Spinal cord (tissue), 10 donors: ENCODE measurements around the gene GHITM. TPM values are rescaled to one million over a fixed set of nuclear protein-coding genes. Genes with fewer than 3 reads are reported as not detected.
"Not testable (repeated sequence)": the region's sequence is repeated elsewhere in the genome, so short reads cannot be mapped to it uniquely, and the experiment has no call there.

ENCODE experiments used
- DNase-seq, 6 donors: peaks; one replicate each; pipeline versions ENCODE4 v3.0.0 to v3.0.0-alpha.2; 2013 to 2015; ENCODE audit warnings: low spot score in 6 of 6, low read depth in 4 of 6
- H3K27ac ChIP-seq: one replicate; pipeline ENCODE4 v1.5.1; 2013; ENCODE audit warnings: low read depth, low read length, control low read depth
- H3K27me3 ChIP-seq: one replicate; pipeline ENCODE4 v1.6.1; 2013; ENCODE audit warnings: low read length; ENCODE audit not compliant: control insufficient read depth, insufficient read depth
- H3K36me3 ChIP-seq: one replicate; pipeline ENCODE4 v1.6.1; 2013; ENCODE audit warnings: low read length; ENCODE audit not compliant: control insufficient read depth, insufficient read depth
- H3K4me1 ChIP-seq: one replicate; pipeline ENCODE4 v1.6.1; 2013; ENCODE audit warnings: low read length; ENCODE audit not compliant: control insufficient read depth, insufficient read depth
- H3K4me3 ChIP-seq: one replicate; pipeline ENCODE4 v1.5.1; 2013; ENCODE audit warnings: low read depth, low read length, control low read depth
- H3K9me3 ChIP-seq: one replicate; pipeline ENCODE4 v1.6.1; 2013; ENCODE audit warnings: low read length; ENCODE audit not compliant: control insufficient read depth, insufficient read depth
- WGBS: methylation state at CpG from one replicate; pipeline ENCODE4 v1.1.5; 2013; ENCODE audit warnings: missing lambda C conversion rate; ENCODE audit not compliant: insufficient coverage; 5-methylcytosine and 5-hydroxymethylcytosine counted together
- polyA plus RNA-seq, 2 donors: library from polyadenylated mRNA; unstranded; fragments of 120-200 nt; gene quantifications; one replicate each; pipeline ENCODE4 v1.2.1, GENCODE V29; 2013; ENCODE audit not compliant: insufficient read length in 2 of 2
- total RNA-seq, 2 donors: library from RNA; depleted of rRNA in 1 of 2; stranded (reverse); fragments of 120-200 nt in 1 of 2; fragments of >200 nt in 1 of 2; gene quantifications; one replicate each; pipeline versions ENCODE4 v1.2.3 to v1.2.4, GENCODE V29; 2013 to 2014
- donor health status: healthy.

Gene GHITM
- total and polyA plus RNA-seq, 4 donors = 144 to 204 (median 175) TPM

DNA sequence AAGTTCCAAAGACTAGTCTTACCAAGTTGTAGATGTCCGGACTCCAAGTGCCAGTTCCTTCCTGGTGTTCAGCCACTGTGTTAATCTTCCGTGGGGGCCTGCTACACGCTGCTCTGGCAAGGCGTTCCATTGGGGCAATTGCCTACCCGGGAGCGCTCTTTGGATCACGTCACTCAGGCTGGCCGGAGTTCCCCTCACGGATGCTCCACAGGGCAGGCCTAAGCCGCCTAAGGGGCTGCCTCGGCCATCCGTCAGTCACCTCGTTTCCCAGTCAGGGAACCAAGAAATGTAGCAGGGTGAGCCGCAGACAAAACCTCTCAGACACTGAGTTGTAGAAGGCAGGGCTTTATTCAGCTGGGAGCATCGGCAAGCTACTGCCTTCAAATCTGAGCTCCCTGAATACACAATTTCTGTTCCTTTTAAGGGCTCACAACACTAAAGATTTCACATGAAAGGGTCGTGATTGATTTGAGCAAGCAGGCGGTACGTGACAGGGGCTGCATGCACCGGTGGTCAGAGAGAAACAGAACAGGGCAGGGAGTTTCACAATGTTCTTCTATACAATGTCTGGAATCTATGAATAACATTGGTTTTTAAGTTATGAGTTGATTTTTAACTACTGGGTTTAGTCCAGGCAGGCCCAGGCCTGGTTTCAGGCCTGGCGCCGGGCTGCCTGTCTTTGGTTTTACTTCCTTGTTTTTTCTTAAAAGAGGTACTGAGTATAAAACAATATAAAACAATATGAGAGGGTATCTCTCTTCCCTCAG is 32.6 kb downstream of the GHITM start:
- WGBS = 69% methylated on average over 15 of the region's 21 CpGs
- not testable (repeated sequence) for H3K27me3 ChIP-seq, H3K4me1 ChIP-seq, H3K4me3 ChIP-seq, H3K9me3 ChIP-seq, H3K27ac ChIP-seq, H3K36me3 ChIP-seq, DNase-seq

DNA sequence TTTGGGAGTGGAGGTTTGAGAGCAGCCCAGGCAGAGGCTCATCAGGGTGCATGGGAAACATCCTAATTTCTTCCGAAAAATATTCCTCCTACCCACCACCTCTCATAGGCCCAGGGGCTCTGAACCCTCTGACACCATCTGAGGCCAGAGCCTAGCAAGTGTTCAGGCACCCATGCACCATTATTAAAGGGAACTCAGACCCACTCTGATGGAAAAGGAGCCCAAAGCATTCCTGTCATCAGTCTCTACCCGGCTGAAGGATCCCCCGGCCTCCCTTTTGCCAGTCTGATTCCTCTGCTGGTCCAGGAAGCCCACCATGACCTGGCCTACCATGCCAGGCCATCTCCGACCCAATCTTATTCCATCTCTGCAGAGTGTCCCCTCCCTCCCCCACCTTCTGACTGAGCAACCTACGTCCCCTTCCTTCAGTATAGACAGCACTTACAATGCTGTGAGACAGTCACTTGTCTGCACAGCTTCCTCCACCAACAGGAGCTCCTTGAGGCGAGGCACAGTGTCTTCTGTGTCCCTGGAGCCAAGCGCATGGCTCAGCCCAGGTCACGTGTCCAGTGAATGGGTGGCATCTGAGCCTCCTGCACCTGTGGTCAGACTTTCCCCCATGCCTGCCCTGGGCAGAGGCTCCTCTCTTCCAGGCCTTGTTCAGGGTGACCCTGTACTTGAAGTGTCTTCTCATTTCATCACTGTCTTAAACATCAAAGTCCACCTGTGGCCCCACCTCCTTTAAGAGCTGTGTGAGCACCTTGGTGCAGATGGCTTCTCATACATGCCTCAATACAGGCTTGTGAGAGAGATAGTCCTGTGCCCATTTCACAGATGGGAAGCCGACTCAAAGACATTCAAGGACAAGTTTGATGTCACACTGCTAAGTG is 33.4 kb downstream of the GHITM start:
- H3K4me1 ChIP-seq = peaks cover 16% of the 10 kb centered on the region
- H3K27ac ChIP-seq = no peak overlapping the region
- no peak for DNase-seq
- no peak overlapping the region for H3K4me3 ChIP-seq
- no peaks in the 10 kb centered on the region for H3K9me3 ChIP-seq
- H3K36me3 ChIP-seq = no peaks in the 10 kb centered on the region
- no peaks in the 10 kb centered on the region for H3K27me3 ChIP-seq
- 94% methylated on average over 9 of the region's 9 CpGs for WGBS

DNA sequence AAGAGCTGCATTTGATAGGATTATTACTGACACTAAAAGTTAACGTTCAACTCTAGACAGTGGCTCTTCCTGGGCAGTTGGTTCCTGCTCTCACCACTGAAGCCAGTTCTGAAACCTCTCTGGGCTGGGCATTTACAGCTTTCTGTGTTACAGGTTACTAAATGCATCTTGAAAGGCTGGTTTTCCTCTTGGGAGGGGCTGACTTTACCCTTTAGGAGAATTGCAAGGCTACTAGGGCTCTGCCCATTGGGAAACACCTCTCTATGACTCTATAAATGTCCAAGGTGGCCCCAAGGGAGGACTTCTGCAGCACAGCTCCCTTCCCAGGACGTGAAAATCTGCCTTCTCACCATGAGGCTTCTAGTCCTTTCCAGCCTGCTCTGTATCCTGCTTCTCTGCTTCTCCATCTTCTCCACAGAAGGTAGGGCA is 34.2 kb downstream of the GHITM start, which contains the start of gene GPR15LG:
Gene GPR15LG (plus strand): TSS at position 301 of the 429 bp plus-strand sequence. CDS start 51 bp downstream, at position 352.
- no peak within 1 kb of the TSS for H3K27ac ChIP-seq
- H3K9me3 ChIP-seq = no peaks in the 10 kb centered on the region
- no peak within 1 kb of the TSS for H3K4me3 ChIP-seq
- no peaks in the 10 kb centered on the region for H3K36me3 ChIP-seq
- no peaks in the 10 kb centered on the region for H3K27me3 ChIP-seq
- WGBS = 100% methylated on average over 2 of the region's 2 CpGs
- peaks cover 17% of the 10 kb centered on the region for H3K4me1 ChIP-seq
- no peak for DNase-seq

DNA sequence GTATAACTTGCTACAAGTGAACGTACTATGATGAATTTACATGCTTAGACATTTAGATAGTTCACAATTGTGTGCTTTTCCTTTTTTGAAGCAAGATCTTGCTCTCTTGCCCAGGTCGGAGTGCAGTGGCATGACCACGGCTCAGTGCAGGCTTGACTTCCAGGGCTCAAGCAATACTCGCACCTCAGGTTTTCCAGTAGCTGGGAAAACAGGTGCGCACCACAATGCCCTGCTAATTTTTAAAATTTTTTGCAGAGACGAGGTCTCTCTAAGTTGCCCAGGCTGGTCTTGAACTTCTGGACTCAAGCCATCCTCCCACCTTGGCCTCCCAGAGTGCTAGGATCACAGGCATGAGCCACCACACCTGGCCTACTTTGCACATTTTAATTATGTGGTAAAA is 36.1 kb downstream of the GHITM start:
- 98% methylated on average over 6 of the region's 6 CpGs for WGBS
- DNase-seq = no peak

DNA sequence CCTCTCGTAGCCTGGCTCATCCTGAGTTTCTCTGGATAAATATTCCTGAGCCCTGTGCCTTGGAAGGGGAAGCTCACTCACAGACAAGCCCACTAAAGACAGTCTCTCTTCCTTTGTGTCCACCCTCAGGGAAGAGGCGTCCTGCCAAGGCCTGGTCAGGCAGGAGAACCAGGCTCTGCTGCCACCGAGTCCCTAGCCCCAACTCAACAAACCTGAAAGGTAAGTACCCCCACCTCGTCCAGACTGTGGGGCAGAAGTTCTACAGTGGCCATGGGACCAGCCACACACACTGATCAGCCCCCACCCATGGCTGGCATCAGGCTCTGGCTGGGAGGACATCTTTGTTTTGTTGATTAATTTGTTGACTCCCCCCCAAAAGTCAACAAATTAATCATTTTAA is 37.0 kb downstream of the GHITM start:
- WGBS = 87% methylated on average over 3 of the region's 4 CpGs
- Histone ChIP-seq H3K9me3 (no peaks in the 10 kb centered on the region), H3K27me3 (no peaks in the 10 kb centered on the region), H3K4me1 (peaks cover 24% of the 10 kb centered on the region), H3K36me3 (no peaks in the 10 kb centered on the region), H3K4me3 (no peak overlapping the region), H3K27ac (no peak overlapping the region)
- DNase-seq = no peak

More for the DNA sequence above, 36.1 kb downstream of the GHITM start:
- H3K36me3 ChIP-seq = no peaks in the 10 kb centered on the region
- H3K27me3 ChIP-seq = no peaks in the 10 kb centered on the region
- peaks cover 24% of the 10 kb centered on the region for H3K4me1 ChIP-seq
- no peak overlapping the region for H3K4me3 ChIP-seq
- H3K27ac ChIP-seq = no peak overlapping the region
- H3K9me3 ChIP-seq = no peaks in the 10 kb centered on the region

DNA sequence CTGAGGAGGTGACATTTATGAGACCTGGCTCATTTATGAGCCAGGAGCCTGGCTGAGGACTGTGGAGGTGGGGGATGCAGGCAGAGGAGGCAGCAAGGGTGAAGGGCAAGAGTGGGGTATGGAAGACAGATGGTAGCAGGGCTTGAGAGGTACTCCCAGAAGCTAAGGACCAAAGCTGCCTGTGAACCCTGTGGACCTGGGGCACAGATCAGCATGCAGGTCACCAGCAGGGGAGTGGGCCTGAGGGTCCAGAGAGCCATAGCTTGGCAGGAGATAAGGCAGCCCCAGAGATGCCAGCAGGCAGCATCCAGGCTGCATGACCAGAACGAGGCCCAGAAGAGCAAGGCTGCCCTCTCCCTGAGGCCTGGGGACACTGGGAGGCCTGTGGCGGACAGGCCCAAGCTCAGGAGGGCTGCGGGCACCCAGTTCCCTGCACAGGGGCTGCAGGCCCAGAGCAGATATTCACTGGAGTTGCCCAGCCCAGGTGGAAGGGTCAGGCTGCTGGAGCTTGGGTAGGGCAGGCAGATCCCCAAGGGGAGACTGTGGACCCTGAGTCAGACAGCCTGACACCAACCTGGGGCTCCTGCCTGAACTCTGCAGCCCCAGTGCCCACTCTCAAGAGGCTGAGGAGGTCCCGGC is 37.6 kb downstream of the GHITM start:
- Histone ChIP-seq H3K4me3 (no peak overlapping the region), H3K27me3 (no peaks in the 10 kb centered on the region), H3K36me3 (no peaks in the 10 kb centered on the region), H3K9me3 (no peaks in the 10 kb centered on the region), H3K4me1 (peaks cover 21% of the 10 kb centered on the region), H3K27ac (no peak overlapping the region)
- no peak for DNase-seq
- 94% methylated on average over 3 of the region's 4 CpGs for WGBS

DNA sequence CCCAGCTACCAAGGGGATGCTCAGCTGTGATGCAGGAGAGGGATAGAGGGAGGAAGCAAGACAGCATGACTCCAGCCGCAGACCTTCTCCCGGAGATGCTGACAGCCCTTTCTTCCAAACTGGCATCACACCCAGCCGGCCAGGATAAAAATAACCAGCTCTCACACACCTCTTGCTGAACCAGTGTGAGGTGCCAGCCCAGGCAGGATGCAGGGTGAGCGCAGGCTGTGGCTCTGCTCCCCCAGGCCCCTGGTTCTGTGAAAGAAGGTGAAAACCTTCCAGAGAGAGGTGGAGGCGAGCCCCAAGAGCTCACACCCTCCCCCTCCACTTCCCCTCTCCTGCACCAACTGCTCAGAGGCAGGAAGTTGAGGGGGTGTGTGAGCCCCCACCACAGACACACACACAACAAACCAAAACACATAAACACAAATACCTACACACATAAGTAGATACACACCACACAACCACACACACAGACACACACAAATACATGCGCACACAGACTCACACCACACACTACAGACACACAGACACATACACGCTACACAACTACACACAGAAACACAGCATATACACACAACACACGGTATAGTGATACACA is 38.3 kb downstream of the GHITM start:
- peak in 1 of 6 donors; percentile 29 for DNase-seq
- 83% methylated on average over 4 of the region's 8 CpGs for WGBS

DNA sequence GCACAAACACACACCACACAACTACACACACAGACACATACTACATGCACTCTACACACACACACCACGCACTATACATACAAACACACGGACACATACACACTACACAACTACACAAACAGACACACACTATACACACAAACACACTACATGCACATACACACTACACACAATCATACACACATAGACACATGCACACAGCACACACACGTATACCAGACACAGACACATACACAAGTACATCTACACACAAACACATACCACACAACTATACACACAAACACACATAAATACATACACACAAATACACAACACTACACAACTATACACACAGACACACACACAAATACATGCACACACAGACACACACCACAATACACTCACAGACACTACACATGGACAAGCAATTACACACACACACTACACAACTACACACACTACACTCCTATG is 38.9 kb downstream of the GHITM start:
- H3K36me3 ChIP-seq = no peaks in the 10 kb centered on the region
- WGBS = 94% methylated on average over 3 of the region's 3 CpGs
- no peak overlapping the region for H3K4me3 ChIP-seq
- no peaks in the 10 kb centered on the region for H3K27me3 ChIP-seq
- peaks cover 21% of the 10 kb centered on the region for H3K4me1 ChIP-seq
- DNase-seq = no peak
- no peak overlapping the region for H3K27ac ChIP-seq
- H3K9me3 ChIP-seq = no peaks in the 10 kb centered on the region

More for the DNA sequence above, 38.3 kb downstream of the GHITM start:
- Histone ChIP-seq H3K27ac (no peak overlapping the region), H3K27me3 (no peaks in the 10 kb centered on the region), H3K4me3 (no peak overlapping the region), H3K4me1 (peaks cover 21% of the 10 kb centered on the region), H3K9me3 (no peaks in the 10 kb centered on the region), H3K36me3 (no peaks in the 10 kb centered on the region)

DNA sequence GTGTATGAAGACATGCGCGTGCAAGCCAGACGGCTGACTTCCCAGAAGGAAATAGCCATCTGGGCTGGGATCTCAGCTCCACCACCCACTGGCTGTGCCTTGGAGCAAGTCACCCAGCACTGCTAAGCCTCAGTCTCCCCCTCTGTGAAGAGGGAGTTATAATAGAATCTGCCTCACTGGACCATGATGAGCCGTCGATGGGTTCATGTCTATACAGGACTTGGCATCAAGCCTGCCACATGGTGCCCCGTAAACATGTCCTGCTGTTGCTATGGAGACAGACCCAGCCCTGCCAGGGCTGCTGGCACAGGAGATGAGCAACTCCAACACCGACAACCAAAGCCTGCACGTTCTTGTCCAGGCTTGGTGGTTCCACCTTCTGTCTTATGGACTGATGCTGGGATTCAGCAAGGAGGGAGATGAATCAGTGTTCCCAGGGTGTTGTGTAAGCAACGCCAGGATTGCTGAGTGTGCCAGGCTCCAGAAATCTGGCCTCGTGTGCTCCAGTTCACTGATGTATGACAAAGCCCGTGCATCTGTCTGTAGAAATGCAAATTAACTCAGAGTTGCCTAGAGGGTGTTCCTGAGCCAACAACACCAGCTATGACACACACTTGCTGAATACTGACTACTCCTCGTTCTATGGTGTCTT is 39.9 kb downstream of the GHITM start:
- no peak overlapping the region for H3K27ac ChIP-seq
- peak; percentile 29 to 91 (median 52) for DNase-seq
- H3K4me1 ChIP-seq = peaks cover 21% of the 10 kb centered on the region
- H3K9me3 ChIP-seq = no peaks in the 10 kb centered on the region
- H3K27me3 ChIP-seq = no peaks in the 10 kb centered on the region
- no peak overlapping the region for H3K4me3 ChIP-seq
- 16% methylated on average over 10 of the region's 12 CpGs for WGBS
- H3K36me3 ChIP-seq = no peaks in the 10 kb centered on the region
